ENCODE measurements around the gene DONSON.

DONSON gene

DNA sequence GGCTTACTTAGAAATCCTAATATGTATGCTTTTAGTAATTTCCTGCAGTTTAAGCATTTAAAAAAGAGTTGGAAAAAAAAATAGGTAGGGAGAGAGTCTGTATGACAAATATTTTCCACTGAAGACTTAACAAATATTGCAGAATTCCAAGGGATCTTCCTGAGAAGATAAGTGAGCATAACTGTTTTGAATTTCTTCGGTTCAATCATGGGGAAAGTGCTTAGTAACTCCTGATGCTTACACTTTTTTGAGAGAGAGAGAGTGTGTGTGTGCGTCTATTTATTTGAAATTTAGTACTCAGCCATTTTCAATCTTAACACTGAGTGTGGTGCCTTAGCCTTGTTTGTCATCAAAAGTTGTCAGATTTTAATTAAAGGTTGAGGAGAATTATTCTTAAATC, 27.1 kb downstream of the DONSON start:
- DNase-seq (ENCODE audit: low read depth), result no peak

DNA sequence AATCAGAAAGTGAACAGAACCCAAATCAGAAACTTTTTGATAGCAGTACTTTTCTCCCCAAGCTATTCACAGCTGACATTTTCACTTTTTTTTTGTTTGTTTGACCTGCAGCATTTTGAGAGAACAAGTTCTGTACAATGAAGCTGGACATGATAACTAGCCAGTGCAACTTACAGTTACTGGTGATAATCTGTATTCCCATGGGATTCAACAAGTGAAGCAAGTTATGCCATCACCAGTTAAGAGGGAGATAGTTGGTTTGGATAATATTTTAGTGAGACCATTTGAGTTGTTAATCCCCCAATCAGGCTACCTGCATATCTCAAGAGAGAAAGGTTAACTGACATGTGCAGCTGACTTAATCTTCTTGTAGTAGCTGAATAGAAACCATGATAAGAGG, 27.5 kb downstream of the DONSON start:
- no peak for DNase-seq (ENCODE audit: low read depth)

DNA sequence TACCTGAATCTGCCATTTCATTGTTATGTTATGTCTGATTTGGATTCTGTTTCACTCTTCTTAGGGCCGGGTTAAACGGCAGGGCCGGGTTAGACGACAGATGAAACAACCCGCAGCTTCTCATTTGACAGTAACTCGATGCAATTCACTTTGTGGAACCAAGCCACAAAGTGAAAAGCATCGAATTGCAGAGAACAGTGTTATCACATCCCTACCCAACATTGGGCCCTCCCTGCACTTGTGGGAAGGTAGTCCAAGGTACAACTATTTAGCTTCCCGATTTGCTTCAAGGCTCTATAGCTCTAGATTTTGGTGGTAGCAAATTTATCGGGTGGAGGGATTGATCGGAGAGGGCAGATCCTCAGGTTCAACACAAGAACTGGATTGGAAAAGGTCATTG, 28.7 kb downstream of the DONSON start:
- DNase-seq (ENCODE audit: low read depth), result no peak

DNA sequence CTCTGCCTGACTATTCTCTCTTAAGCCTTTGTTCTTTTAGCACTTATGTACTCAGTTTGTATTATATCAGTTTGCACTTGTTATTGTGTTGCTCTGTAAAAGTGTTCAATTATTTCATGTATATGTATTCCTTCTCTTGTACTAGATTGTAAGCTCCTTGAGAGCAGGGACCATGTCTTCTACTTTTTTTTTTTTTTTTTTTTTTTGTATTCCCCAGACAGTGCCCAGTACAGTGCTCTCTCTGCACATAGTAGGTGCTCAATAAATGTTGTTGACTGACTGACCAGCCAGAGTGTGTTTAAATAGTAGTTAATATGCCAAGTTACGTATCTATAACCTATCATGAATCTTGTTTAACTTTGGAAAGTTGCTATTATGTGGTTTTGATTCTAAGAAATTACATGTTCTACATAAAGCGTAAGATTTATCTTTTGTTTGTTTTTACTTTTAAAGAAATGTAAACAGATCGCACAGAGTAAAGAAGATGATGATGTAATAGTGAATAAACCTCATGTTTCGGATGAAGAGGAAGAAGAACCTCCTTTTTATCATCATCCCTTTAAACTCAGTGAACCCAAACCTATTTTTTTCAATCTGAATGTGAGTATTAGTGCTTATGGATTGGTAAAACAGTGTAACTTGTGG, 29.6 kb downstream of the DONSON start:
- DNase-seq (ENCODE audit: low read depth), result no peak

DNA sequence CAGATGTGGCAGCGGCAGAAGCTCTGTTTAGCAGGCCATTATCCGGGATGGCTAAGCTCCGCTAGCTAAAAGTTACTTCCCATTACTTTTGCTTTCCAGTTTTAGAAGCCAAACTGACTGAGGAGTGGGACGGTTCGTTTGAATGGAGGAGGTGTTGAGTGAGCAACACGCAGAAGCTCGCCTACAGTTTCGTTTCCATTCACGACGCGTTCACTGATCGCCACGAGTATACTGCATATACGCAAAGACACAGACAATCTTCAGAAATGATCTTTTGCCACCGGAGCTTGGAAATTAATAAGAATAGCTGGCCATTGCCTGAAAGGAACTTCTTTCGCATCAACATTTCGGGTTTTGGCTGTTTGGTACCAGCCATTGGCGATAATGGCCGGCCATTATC, 31.0 kb downstream of the DONSON start:
- DNase-seq (ENCODE audit: low read depth), result no peak

DNA sequence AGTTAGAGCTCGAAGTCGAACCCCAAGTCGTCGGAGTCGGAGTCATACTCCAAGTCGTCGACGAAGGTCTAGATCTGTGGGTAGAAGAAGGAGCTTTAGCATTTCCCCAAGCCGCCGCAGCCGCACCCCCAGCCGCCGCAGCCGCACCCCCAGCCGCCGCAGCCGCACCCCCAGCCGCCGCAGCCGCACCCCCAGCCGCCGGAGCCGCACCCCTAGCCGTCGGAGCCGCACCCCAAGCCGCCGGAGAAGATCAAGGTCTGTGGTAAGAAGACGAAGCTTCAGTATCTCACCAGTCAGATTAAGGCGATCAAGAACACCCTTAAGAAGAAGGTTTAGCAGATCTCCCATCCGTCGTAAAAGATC, 33.5 kb downstream of the DONSON start:
- no peak for DNase-seq (ENCODE audit: low read depth)

DNA sequence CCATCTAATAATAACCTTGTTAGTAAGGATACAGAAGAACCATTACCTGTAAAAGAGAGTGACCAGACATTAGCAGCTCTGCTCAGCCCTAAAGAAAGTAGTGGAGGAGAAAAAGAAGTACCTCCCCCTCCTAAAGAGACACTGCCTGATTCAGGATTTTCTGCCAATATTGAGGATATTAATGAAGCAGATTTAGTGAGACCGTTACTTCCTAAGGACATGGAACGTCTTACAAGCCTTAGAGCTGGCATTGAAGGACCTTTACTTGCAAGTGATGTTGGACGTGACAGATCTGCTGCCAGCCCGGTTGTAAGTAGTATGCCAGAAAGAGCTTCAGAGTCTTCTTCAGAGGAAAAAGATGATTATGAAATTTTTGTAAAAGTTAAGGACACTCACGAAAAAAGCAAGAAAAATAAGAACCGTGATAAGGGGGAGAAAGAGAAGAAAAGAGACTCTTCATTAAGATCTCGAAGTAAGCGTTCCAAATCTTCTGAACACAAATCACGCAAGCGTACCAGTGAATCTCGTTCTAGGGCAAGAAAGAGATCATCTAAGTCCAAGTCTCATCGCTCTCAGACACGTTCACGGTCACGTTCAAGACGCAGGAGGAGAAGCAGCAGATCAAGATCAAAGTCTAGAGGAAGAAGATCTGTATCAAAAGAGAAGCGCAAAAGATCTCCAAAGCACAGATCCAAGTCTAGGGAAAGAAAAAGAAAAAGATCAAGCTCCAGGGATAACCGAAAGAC, 34.1 kb downstream of the DONSON start:
- no peak for DNase-seq (ENCODE audit: low read depth)

DNA sequence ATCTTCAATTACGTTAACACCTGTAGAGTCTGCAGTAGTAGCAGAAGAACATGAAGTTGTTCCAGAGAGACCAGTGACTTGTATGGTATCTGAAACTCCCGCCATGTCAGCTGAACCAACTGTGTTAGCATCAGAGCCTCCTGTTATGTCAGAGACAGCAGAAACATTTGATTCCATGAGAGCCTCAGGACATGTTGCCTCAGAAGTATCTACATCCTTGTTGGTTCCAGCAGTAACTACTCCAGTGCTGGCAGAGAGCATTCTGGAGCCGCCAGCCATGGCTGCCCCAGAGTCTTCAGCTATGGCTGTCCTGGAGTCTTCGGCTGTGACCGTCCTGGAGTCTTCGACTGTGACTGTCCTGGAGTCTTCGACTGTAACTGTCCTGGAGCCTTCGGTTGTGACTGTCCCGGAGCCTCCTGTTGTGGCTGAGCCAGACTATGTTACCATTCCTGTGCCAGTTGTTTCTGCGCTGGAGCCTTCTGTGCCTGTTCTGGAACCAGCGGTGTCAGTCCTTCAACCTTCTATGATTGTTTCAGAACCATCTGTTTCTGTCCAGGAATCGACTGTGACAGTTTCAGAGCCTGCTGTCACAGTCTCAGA, 35.4 kb downstream of the DONSON start:
- DNase-seq (ENCODE audit: low read depth), result no peak

DNA sequence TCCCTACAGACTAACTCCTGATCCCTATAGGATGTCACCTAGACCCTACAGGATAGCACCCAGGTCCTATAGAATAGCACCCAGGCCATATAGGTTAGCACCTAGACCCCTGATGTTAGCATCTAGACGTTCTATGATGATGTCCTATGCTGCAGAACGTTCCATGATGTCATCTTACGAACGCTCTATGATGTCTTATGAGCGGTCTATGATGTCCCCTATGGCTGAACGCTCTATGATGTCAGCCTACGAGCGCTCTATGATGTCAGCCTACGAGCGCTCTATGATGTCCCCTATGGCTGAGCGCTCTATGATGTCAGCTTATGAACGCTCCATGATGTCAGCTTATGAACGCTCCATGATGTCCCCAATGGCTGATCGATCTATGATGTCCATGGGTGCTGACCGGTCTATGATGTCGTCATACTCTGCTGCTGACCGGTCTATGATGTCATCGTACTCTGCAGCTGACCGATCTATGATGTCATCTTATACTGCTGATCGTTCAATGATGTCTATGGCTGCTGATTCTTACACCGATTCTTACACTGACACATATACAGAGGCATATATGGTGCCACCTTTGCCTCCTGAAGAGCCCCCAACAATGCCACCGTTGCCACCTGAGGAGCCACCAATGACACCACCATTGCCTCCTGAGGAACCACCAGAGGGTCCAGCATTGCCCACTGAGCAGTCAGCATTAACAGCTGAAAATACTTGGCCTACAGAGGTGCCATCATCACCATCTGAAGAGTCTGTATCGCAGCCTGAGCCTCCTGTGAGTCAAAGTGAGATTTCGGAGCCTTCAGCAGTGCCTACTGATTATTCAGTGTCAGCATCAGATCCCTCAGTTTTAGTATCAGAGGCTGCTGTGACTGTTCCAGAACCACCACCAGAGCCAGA, 36.1 kb downstream of the DONSON start:
- no peak for DNase-seq (ENCODE audit: low read depth)

DNA sequence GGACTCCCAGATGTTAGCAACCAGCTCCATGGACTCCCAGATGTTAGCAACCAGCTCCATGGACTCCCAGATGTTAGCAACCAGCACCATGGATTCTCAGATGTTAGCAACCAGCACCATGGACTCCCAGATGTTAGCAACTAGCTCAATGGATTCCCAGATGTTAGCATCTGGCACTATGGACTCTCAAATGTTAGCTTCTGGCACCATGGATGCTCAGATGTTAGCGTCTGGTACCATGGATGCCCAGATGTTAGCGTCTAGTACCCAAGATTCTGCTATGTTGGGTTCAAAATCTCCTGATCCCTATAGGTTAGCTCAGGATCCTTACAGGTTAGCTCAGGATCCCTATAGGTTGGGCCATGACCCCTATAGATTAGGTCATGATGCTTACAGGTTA, 36.8 kb downstream of the DONSON start:
- DNase-seq (ENCODE audit: low read depth), result no peak

DNA sequence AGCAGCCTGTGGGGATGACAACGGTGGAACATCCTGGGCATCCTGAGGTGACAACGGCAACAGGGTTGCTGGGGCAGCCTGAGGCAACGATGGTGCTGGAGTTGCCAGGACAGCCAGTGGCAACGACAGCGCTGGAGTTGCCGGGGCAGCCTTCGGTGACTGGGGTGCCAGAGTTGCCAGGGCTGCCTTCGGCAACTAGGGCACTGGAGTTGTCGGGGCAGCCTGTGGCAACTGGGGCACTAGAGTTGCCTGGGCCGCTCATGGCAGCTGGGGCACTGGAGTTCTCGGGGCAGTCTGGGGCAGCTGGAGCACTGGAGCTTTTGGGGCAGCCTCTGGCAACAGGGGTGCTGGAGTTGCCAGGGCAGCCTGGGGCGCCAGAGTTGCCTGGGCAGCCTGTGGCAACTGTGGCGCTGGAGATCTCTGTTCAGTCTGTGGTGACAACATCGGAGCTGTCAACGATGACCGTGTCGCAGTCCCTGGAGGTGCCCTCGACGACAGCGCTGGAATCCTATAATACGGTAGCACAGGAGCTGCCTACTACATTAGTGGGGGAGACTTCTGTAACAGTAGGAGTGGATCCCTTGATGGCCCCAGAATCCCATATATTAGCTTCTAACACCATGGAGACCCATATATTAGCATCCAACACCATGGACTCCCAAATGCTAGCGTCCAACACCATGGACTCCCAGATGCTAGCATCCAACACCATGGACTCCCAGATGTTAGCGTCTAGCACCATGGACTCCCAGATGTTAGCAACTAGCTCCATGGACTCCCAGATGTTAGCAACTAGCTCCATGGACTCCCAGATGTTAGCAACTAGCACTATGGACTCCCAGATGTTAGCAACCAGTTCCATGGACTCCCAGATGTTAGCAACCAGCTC, 37.5 kb downstream of the DONSON start:
- no peak for DNase-seq (ENCODE audit: low read depth)

DNA sequence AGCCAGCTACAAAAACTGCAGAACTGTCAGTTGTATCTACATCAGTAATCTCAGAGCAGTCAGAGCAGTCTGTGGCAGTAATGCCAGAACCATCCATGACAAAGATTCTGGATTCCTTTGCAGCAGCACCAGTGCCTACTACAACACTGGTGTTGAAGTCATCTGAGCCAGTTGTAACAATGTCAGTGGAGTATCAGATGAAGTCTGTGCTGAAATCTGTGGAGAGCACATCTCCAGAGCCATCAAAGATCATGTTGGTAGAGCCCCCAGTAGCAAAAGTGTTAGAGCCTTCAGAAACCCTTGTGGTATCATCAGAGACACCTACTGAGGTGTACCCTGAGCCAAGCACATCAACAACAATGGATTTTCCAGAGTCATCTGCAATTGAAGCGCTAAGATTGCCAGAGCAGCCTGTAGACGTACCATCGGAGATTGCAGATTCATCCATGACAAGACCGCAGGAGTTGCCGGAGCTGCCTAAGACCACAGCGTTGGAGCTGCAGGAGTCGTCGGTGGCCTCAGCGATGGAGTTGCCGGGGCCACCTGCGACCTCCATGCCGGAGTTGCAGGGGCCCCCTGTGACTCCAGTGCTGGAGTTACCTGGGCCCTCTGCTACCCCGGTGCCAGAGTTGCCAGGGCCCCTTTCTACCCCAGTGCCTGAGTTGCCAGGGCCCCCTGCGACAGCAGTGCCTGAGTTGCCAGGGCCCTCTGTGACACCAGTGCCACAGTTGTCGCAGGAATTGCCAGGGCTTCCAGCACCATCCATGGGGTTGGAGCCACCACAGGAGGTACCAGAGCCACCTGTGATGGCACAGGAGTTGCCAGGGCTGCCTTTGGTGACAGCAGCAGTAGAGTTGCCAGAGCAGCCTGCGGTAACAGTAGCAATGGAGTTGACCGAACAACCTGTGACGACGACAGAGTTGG, 38.4 kb downstream of the DONSON start:
- DNase-seq (ENCODE audit: low read depth), result no peak

DNA sequence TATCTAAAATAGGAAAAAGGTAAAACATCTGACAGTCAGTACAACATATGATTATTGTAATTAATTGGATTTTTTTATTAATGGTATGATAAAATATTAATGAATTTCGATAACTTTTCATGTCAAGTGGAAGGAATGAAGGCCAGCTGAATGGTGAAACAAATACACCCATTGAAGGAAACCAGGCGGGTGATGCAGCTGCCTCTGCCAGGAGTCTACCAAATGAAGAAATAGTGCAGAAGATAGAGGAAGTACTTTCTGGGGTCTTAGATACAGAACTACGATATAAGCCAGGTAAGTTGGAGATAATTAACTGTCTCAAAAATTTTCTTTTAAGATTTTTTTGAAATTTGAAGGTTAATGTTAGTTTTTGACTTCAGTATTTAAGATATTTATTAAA, 42.4 kb downstream of the DONSON start:
- DNase-seq (ENCODE audit: low read depth), result no peak

DNA sequence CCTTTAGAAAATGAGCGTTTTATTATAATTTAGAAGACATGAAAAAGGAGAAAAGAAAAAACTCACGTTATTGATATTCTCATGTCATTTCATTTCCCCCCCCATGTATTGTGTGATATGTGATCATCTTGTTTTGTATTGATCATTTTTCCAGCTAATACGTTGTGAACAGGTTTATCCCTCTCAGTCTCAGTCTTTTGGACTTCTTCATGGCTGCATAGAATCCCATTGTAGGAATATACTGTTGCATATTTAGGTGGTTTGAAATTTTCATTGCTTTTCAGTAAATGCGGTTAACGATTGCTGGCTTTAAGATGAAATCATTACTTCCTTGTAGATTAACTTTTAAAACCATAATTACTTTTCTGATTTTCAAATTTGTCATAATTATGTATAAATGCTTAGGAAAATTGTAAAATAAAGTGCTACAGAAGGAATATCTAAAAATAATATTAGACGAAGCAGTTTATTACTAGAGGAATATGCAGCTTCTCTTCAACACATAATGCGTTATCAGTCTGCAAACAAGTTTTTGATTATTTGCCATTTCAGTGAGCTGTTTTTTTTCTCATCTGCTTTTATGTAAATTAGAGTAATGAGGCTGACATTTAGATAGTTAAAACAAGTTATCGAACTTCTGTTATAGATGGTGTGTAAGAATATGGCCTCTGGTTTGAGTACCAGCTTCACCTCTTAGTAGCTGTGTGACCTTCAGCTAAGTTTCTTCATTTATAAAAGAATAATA, 43.9 kb downstream of the DONSON start:
- no peak for DNase-seq (ENCODE audit: low read depth)

DNA sequence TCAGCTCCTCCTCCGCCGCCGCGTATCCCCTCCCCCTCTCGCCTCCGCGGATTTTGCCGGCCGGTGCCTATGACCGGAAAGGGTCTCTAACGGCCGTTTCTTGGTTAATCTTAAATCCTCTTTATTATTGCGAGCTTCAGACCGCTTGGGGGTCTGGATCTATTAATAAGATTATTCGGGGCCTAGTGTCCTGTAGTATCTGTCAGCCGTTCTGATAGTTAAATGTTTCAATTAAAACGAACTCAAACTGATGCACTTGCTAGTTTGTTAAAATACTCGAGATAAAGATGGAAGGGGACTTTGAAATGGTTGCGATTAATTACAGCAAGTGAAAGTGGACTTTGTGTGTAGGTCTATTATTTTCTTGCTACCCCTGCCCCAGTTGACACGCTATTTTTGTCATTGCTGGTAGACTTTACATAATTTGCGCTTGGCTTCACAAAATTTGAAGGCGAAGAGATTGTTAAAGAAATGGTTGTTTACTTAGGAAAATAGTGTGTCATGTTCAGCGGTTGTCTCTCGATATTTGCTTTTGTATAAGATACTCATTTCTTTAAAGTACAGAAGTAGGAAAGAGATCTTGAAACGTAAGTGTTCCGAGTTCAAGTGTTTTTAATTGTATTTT, 44.9 kb downstream of the DONSON start:
- DNase-seq (ENCODE audit: low read depth), result peak; percentile 60

DNA sequence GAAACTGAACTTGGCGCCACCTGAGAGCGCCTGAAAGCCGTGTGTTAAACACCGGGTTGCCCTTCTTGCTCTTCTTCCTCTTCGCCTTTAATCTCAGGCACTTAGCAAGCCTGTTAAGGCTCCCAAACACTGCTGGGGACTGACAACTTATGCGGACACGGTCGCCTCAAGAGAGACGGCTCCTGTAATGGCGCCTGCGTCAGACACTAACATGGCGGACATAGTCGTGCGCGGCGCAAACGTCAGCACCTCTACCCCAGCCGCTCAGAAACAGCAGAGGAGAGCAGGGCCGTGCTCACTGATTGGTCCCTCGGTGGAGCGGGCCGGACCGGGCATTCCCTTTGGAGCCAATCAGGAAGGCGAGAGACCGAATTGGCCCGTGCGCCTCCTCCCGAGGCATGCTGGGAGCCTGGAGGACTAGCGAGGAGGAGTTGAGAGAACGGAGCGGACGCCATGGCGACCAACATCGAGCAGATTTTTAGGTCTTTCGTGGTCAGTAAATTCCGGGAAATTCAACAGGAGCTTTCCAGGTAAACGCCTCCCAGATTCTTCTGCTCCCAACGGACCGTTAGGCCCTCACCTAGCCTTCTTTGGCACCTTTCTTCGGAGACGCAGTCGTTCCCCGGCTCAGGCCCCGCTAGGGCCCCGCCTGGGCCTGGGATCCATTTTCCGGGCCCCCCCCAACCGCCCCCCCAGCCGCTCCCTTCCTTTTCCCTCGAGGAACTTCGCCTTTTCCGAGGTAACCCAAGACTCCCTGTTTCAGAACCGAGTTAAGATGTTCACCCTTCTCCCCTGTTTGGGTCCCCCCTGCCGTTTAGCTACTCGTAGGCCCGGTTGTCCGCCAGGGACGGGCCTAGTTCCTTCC, 45.6 kb downstream of the DONSON start, which contains the start of gene SON:
Gene SON (plus strand): TSS at position 399 of the 865 bp plus-strand sequence. CDS start 55 bp downstream, at position 454.
- peak; percentile 97 for DNase-seq (ENCODE audit: low read depth)

DNA sequence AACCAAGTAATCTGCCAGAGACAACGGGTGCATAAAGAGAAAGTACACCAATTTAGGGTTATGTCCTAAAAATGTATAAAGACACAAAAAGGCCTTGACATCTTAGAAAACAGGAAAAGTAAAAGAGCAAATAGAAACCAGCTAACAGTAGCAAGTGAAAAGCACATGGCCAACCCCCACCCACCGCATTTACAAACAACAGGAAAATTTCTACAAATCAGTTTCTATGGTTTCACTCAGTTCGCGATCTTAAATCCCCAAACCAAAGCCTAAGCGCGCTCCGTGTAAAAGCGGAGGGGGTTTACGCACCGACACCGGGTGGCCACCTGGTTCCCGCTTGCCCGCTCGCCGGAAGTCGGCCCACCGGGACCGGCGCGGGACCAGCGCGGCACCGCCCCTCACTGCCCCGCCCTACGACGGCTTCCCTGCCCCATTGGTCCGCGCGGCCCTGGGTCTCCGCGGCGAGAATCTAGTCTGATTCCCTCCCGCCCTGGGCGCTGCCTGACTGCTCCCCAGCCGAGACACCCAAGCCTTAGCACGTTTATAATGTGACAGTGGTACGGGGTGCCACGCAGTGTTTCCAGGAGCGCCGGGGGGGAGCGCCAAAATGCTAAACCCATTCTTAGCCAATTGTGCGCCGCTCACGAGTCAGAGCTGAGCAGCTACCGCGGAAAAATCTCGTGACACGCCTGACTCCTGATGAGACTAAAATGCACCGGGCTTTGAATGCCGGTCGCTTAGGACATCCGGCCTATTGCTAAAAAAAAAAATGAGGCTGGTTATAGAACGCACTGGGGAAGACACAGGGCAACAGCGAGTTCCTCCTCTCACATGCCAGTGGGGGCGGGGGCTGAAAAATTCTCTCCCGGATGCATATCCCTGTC, 46.5 kb downstream of the DONSON start, which contains the start of gene GART:
Gene GART (minus strand): TSS at position 362 of the 884 bp plus-strand sequence. CDS start 2,802 bp downstream, outside the sequence.
- peak; percentile 81 for DNase-seq (ENCODE audit: low read depth)
